GM08714 (cell line): ENCODE results near the gene MISP.

ENCODE experiments used
- H3K4me3 ChIP-seq: fragments of 200-500 bp; sonication (Bioruptor generic); 2 replicates; pipeline ENCODE4 v1.5.1; 2014; ENCODE audit warnings: mild to moderate bottlenecking, low read length, inconsistent platforms
- ZNF274 ChIP-seq: IDR thresholded peaks from 2 replicates; pipeline ENCODE4 v1.6.1; 2012; ENCODE audit warnings: mild to moderate bottlenecking, low read depth, low read length

Gene MISP

GRCh38 chr19:769616-770015, 18.7 kb downstream of the MISP start:
- H3K4me3 ChIP-seq, result no peak overlapping the region
- no peak for TF ChIP-seq ZNF274

- no peak overlapping the region for H3K4me3 ChIP-seq
- no peak for TF ChIP-seq ZNF274
Observed at GRCh38 chr19:771332-771785, 20.4 kb downstream of the MISP start.

- H3K4me3 ChIP-seq, result no peak overlapping the region
- no peak for TF ChIP-seq ZNF274
Observed at GRCh38 chr19:772063-772462, 21.2 kb downstream of the MISP start.

- no peak overlapping the region for H3K4me3 ChIP-seq
- TF ChIP-seq ZNF274, result no peak
Observed at GRCh38 chr19:772730-773436, 22.0 kb downstream of the MISP start.

GRCh38 chr19:776549-776948, 25.6 kb downstream of the MISP start:
- TF ChIP-seq ZNF274, result no peak
- H3K4me3 ChIP-seq, result no peak overlapping the region

- TF ChIP-seq ZNF274, result no peak
- H3K4me3 ChIP-seq, result no peak overlapping the region
Observed at GRCh38 chr19:778910-779653, 28.2 kb downstream of the MISP start.

GRCh38 chr19:780935-781334, 30.0 kb downstream of the MISP start:
- no peak for TF ChIP-seq ZNF274

GRCh38 chr19:781800-782184, 30.9 kb downstream of the MISP start:
- TF ChIP-seq ZNF274, result no peak
- no peak overlapping the region for H3K4me3 ChIP-seq

More at GRCh38 chr19:780935-781334, 30.0 kb downstream of the MISP start:
- H3K4me3 ChIP-seq, result no peak overlapping the region

- no peak for TF ChIP-seq ZNF274
- H3K4me3 ChIP-seq, result no peak overlapping the region
Observed at GRCh38 chr19:782185-782877, 31.4 kb downstream of the MISP start.

- H3K4me3 ChIP-seq, result no peak overlapping the region
- no peak for TF ChIP-seq ZNF274
Observed at GRCh38 chr19:782878-783668, 32.2 kb downstream of the MISP start.

GRCh38 chr19:784541-784940, 33.6 kb downstream of the MISP start:
- no peak overlapping the region for H3K4me3 ChIP-seq
- TF ChIP-seq ZNF274, result no peak

GRCh38 chr19:787536-787935, 36.6 kb downstream of the MISP start:
- no peak overlapping the region for H3K4me3 ChIP-seq
- no peak for TF ChIP-seq ZNF274

GRCh38 chr19:788686-788982, 37.7 kb downstream of the MISP start:
- H3K4me3 ChIP-seq, result no peak overlapping the region
- no peak for TF ChIP-seq ZNF274
